B cell (primary cell): ENCODE measurements around the gene ANKRD44. TPM values are rescaled to one million over a fixed set of nuclear protein-coding genes. Genes with fewer than 3 reads are reported as not detected.

ENCODE experiments used
- ATAC-seq: fragments of 200-7000 bp; cut with Tn5 transposase; one replicate; pipeline ENCODE4 v1.10.0; 2021; ENCODE audit warnings: low read depth, mild to moderate bottlenecking, moderate number of reproducible peaks, moderate library complexity
- CTCF ChIA-PET: fragments of 350-600 bp; sonication (Branson Sonifier 250); formaldehyde crosslinking; loops from one replicate; lab custom pipeline; 2021; ENCODE audit warnings: antibody characterized with exemption, inconsistent platforms; lab: Charles Lee
- POLR2A ChIA-PET: fragments of 350-600 bp; sonication (Branson Sonifier 250); formaldehyde crosslinking; loops from one replicate; lab custom pipeline; 2021; ENCODE audit warnings: antibody characterized with exemption; lab: Charles Lee
- DNase-seq: peaks from one replicate; pipeline ENCODE4 v3.0.0; 2013
- H2AFZ ChIP-seq: 2 replicates; pipeline ENCODE4 v1.6.1; 2012; ENCODE audit warnings: mild to moderate bottlenecking, low read depth, low read length; ENCODE audit not compliant: insufficient read depth, poor library complexity, severe bottlenecking
- H3K27ac ChIP-seq, 2 donors: 1 replicate in 1 of 2; 2 replicates in 1 of 2; pipeline ENCODE4 v1.5.1; 2012 to 2013; ENCODE audit warnings: low read length in 2 of 2, mild to moderate bottlenecking in 2 of 2, moderate library complexity in 1 of 2
- H3K27me3 ChIP-seq, 4 experiments: fragments of 200-600 bp in 1 of 4; sonication (generic) in 1 of 4; replicated peaks in 1 of 4; 1 replicate in 2 of 4; 2 replicates in 2 of 4; pipeline versions ENCODE4 v1.6.1 to v1.7.0; 2013 to 2016; ENCODE audit warnings: low read length in 3 of 4, mild to moderate bottlenecking in 2 of 4, mixed read lengths in 1 of 4, moderate library complexity in 1 of 4; ENCODE audit not compliant: insufficient read depth in 4 of 4, control insufficient read depth in 3 of 4; ENCODE audit errors: control extremely low read depth in 1 of 4
- H3K36me3 ChIP-seq, 2 experiments: replicated peaks in 1 of 2; 1 replicate in 1 of 2; 2 replicates in 1 of 2; pipeline versions ENCODE4 v1.6.1 to v1.7.1; 2013; ENCODE audit warnings: low read length in 1 of 2; ENCODE audit not compliant: insufficient read depth in 2 of 2, control insufficient read depth in 1 of 2; ENCODE audit errors: control extremely low read depth in 1 of 2, extremely low read depth in 1 of 2
- H3K4me1 ChIP-seq, 2 donors: fragments of 200-600 bp in 1 of 2; sonication (generic) in 1 of 2; 1 replicate in 1 of 2; 2 replicates in 1 of 2; pipeline versions ENCODE4 v1.5.1 to v1.6.1; 2013 to 2017; ENCODE audit warnings: low read length in 2 of 2; ENCODE audit not compliant: control insufficient read depth in 2 of 2, insufficient read depth in 2 of 2
- H3K4me2 ChIP-seq: replicated peaks from 2 replicates; pipeline ENCODE3; 2012; ENCODE audit warnings: mild to moderate bottlenecking, low read depth, low read length; ENCODE audit not compliant: poor library complexity, severe bottlenecking
- H3K4me3 ChIP-seq, 5 experiments: fragments of 200-600 bp in 1 of 5; sonication (generic) in 1 of 5; 1 replicate in 3 of 5; 2 replicates in 2 of 5; pipeline versions ENCODE4 v1.5.1 to v1.7.0; 2011 to 2016; ENCODE audit warnings: low read length in 4 of 5, mild to moderate bottlenecking in 4 of 5, low read depth in 2 of 5, control low read depth in 1 of 5, moderate library complexity in 1 of 5; ENCODE audit not compliant: insufficient read depth in 1 of 5; ENCODE audit errors: control extremely low read depth in 1 of 5, extremely low read depth in 1 of 5
- H3K79me2 ChIP-seq: fragments of 200-600 bp; sonication (generic); one replicate; pipeline ENCODE4 v1.6.0; 2016; ENCODE audit warnings: low read length; ENCODE audit not compliant: control insufficient read depth, insufficient read depth
- H3K9ac ChIP-seq: fragments of 200-600 bp; sonication (generic); 2 replicates; pipeline ENCODE4 v1.6.1; 2017; ENCODE audit warnings: mild to moderate bottlenecking, low read length, moderate library complexity
- H3K9me3 ChIP-seq, 3 donors: one replicate each; pipeline versions ENCODE4 v1.6.1 to v1.7.1; 2013; ENCODE audit warnings: low read length in 2 of 3; ENCODE audit not compliant: control insufficient read depth in 2 of 3, insufficient read depth in 1 of 3; ENCODE audit errors: control extremely low read depth in 1 of 3
- H4K20me1 ChIP-seq: 2 replicates; pipeline ENCODE4 v1.6.0; 2012; ENCODE audit warnings: mild to moderate bottlenecking, low read length; ENCODE audit not compliant: insufficient read depth, control insufficient read depth, poor library complexity, severe bottlenecking
- H3K27ac Mint-ChIP-seq: one replicate; pipeline ENCODE4 v1.8.0; 2021; ENCODE audit warnings: mixed read lengths
- H3K27me3 Mint-ChIP-seq: one replicate; pipeline ENCODE4 v1.8.0; 2021; ENCODE audit warnings: mixed read lengths
- H3K4me1 Mint-ChIP-seq: one replicate; pipeline ENCODE4 v1.8.0; 2021; ENCODE audit warnings: mixed read lengths
- H3K4me3 Mint-ChIP-seq: one replicate; pipeline ENCODE4 v1.8.0; 2021; ENCODE audit warnings: mixed read lengths
- H3K9me3 Mint-ChIP-seq: one replicate; pipeline ENCODE4 v1.8.0; 2022; ENCODE audit warnings: mixed read lengths; ENCODE audit not compliant: insufficient read depth
- EZH2 ChIP-seq: IDR thresholded peaks from 2 replicates; pipeline ENCODE4 v1.6.1; 2012; ENCODE audit warnings: borderline replicate concordance, low read depth, mild to moderate bottlenecking, moderate library complexity, low read length; ENCODE audit not compliant: insufficient read depth, poor library complexity, severe bottlenecking
- WGBS: methylation state at CpG from one replicate; pipeline ENCODE4 v1.1.5; 2013; ENCODE audit warnings: missing lambda C conversion rate; ENCODE audit not compliant: insufficient coverage; 5-methylcytosine and 5-hydroxymethylcytosine counted together
- intact Hi-C: fragments of 100-400 bp; cut with micrococcal nuclease; formaldehyde crosslinking; loops from one replicate; pipeline ENCODE4 v1.10.0; 2022
- polyA plus RNA-seq: library from polyadenylated mRNA; depleted of rRNA; stranded (reverse); fragments of >200 nt; gene quantifications from 2 replicates; pipeline ENCODE4 v1.2.3, GENCODE V29; 2012
- total RNA-seq, 2 donors: library from RNA; stranded (reverse); fragments of 120-200 nt in 1 of 2; gene quantifications; 1 replicate in 1 of 2; 2 replicates in 1 of 2; pipeline versions ENCODE4 v1.2.3 to v1.2.4, GENCODE V29; 2013 to 2022
- TF ChIP-seq, protein P1 (sequence below): fragments of 200-600 bp; IDR thresholded peaks from one replicate; pipeline ENCODE4 v1.8.0; 2022; ENCODE audit warnings: antibody characterized with exemption, mild to moderate bottlenecking

ANKRD44 gene
- total and polyA plus RNA-seq, 2 donors (not counting 1 experiment from before 2014, with no cell fraction given) = 92.6 to 457 TPM

DNA sequence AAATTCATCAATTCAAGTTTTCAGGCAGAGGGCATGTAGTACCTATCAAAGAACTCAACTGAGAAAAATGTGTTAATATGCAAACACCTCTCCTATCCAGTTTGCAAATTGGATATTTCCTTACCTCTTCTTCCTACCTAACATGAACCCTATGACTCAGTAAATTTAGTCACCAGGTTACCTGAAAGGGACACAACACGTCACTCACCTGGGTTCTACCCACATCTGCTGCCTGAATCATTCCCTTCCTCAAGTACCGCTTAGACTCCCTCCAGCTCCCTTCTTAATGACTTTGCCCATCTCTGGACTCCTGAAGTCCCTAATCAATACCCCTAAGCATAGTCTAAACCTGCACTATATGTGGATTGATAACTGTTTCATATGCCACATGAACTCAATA is 10.4 kb downstream of the ANKRD44 start:
- POLR2A ChIA-PET = interaction anchor here (0.6 to 0.7 kb wide), 2 partner anchors 12 to 16 kb away, joined by 4 to 6 read pairs; no protein-coding TSS in a partner anchor
- Histone ChIP-seq H3K9me3 (no peaks in the 10 kb centered on the region), H3K9ac (no peak overlapping the region), H3K79me2 (peaks cover 100% of the 10 kb centered on the region), H3K36me3 (peaks cover 0 to 58% of the 10 kb centered on the region in 2 experiments), H3K4me1 (peaks cover 87 to 98% of the 10 kb centered on the region in 2 donors), H4K20me1 (no peaks in the 10 kb centered on the region), H2AFZ (no peak overlapping the region), H3K4me2 (peak overlapping the region; percentile 10), H3K27ac (peak overlapping the region in 1 of 2 donors; percentile 86), H3K27me3 (no peaks in the 10 kb centered on the region), H3K4me3 (no peak overlapping the region)
- peak overlapping the region; percentile 80 for H3K27ac Mint-ChIP-seq
- intact Hi-C loops = no loop called here
- ATAC-seq = no peak
- WGBS = 83% methylated on average over 1 of the region's 2 CpGs
- no peaks in the 10 kb centered on the region for H3K27me3 Mint-ChIP-seq
- peaks cover 85% of the 10 kb centered on the region for H3K4me1 Mint-ChIP-seq
- peaks cover 4% of the 10 kb centered on the region for H3K9me3 Mint-ChIP-seq
- H3K4me3 Mint-ChIP-seq = peak overlapping the region; percentile 60
- CTCF ChIA-PET = interaction anchor here (1.6 to 18.0 kb wide), 2 partner anchors 43 to 104 kb away, joined by 4 to 336 read pairs; no protein-coding TSS in a partner anchor
- DNase-seq = no peak
- TF ChIP-seq, protein P1, sequence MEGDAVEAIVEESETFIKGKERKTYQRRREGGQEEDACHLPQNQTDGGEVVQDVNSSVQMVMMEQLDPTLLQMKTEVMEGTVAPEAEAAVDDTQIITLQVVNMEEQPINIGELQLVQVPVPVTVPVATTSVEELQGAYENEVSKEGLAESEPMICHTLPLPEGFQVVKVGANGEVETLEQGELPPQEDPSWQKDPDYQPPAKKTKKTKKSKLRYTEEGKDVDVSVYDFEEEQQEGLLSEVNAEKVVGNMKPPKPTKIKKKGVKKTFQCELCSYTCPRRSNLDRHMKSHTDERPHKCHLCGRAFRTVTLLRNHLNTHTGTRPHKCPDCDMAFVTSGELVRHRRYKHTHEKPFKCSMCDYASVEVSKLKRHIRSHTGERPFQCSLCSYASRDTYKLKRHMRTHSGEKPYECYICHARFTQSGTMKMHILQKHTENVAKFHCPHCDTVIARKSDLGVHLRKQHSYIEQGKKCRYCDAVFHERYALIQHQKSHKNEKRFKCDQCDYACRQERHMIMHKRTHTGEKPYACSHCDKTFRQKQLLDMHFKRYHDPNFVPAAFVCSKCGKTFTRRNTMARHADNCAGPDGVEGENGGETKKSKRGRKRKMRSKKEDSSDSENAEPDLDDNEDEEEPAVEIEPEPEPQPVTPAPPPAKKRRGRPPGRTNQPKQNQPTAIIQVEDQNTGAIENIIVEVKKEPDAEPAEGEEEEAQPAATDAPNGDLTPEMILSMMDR = no peak

- peaks cover 87% of the 10 kb centered on the region for H3K4me1 Mint-ChIP-seq
- Histone ChIP-seq H3K79me2 (peaks cover 100% of the 10 kb centered on the region), H3K4me3 (no peak overlapping the region), H3K27ac (peak overlapping the region; percentile 69 to 86), H3K4me2 (peak overlapping the region; percentile 72), H3K9me3 (no peaks in the 10 kb centered on the region), H3K9ac (peak overlapping the region; percentile 54), H3K4me1 (peaks cover 87 to 98% of the 10 kb centered on the region in 2 donors), H4K20me1 (no peaks in the 10 kb centered on the region), H2AFZ (no peak overlapping the region), H3K27me3 (no peaks in the 10 kb centered on the region), H3K36me3 (peaks cover 0 to 55% of the 10 kb centered on the region in 2 experiments)
- H3K27ac Mint-ChIP-seq = peak overlapping the region; percentile 93
- intact Hi-C loops = no loop called here
- H3K9me3 Mint-ChIP-seq = peaks cover 4% of the 10 kb centered on the region
- DNase-seq (no peak), ATAC-seq (no peak)
- H3K27me3 Mint-ChIP-seq = no peaks in the 10 kb centered on the region
- ChIA-PET POLR2A (no interaction called here), CTCF (interaction anchor here (18.0 kb wide), 1 partner anchor 102 kb away, joined by 336 read pairs; no protein-coding TSS in a partner anchor)
- TF ChIP-seq, protein P1 = no peak
- no peak for TF ChIP-seq EZH2
- 100% methylated on average over 1 of the region's 4 CpGs for WGBS
- H3K4me3 Mint-ChIP-seq = peak overlapping the region; percentile 78
Measured at GRCh38 chr2:197298609-197299008, 12.0 kb downstream of the ANKRD44 start.
